Measurements from ENCODE around the gene SPOPL.

SPOPL gene

GRCh38 chr2:138501425-138502254 lies at the start of gene SPOPL:
TSS of gene SPOPL (plus strand) at chr2:138501770. CDS start at chr2:138550217, 48,447 bp downstream.
- H3K27ac ChIP-seq: peak within 1 kb of the TSS; percentile 96
- H3K9me3 ChIP-seq: no peaks in the 10 kb centered on the region
- H3K27me3 ChIP-seq: no peaks in the 10 kb centered on the region
- peak; percentile 53 for TF ChIP-seq CTCF (IDR thresholded peaks at IDR 0.05)
- H3K4me1 ChIP-seq (ENCODE audit: control insufficient read depth in 1 of 2, insufficient read depth in 1 of 2, low read depth in 1 of 2, low read length in 1 of 2): peaks cover 32 to 58% of the 10 kb centered on the region in 2 experiments
- no peaks in the 10 kb centered on the region for H3K36me3 ChIP-seq
- H3K4me3 ChIP-seq (ENCODE audit: low read depth in 1 of 2, low read length in 1 of 2): peak within 1 kb of the TSS; percentile 93 to 94

GRCh38 chr2:138452324-138452723 lies 49.2 kb upstream of the SPOPL start:
- no peaks in the 10 kb centered on the region for H3K27me3 ChIP-seq
- no peaks in the 10 kb centered on the region for H3K36me3 ChIP-seq
- no peak for TF ChIP-seq CTCF (IDR thresholded peaks at IDR 0.05)
- H3K27ac ChIP-seq: no peak overlapping the region
- H3K9me3 ChIP-seq: no peaks in the 10 kb centered on the region
- H3K4me1 ChIP-seq (ENCODE audit: control insufficient read depth in 1 of 2, insufficient read depth in 1 of 2, low read depth in 1 of 2, low read length in 1 of 2): no peaks in the 10 kb centered on the region
- H3K4me3 ChIP-seq (ENCODE audit: low read depth in 1 of 2, low read length in 1 of 2): no peak overlapping the region

GRCh38 chr2:138453815-138454214 lies 47.8 kb upstream of the SPOPL start:
- no peaks in the 10 kb centered on the region for H3K27me3 ChIP-seq
- H3K4me3 ChIP-seq (ENCODE audit: low read depth in 1 of 2, low read length in 1 of 2): no peak overlapping the region
- no peak for TF ChIP-seq CTCF (IDR thresholded peaks at IDR 0.05)
- no peaks in the 10 kb centered on the region for H3K4me1 ChIP-seq (ENCODE audit: control insufficient read depth in 1 of 2, insufficient read depth in 1 of 2, low read depth in 1 of 2, low read length in 1 of 2)
- no peak overlapping the region for H3K27ac ChIP-seq
- no peaks in the 10 kb centered on the region for H3K36me3 ChIP-seq
- no peaks in the 10 kb centered on the region for H3K9me3 ChIP-seq

GRCh38 chr2:138454761-138455160 lies 46.8 kb upstream of the SPOPL start:
- Histone ChIP-seq H3K27ac (no peak overlapping the region), H3K4me1 (ENCODE audit: control insufficient read depth in 1 of 2, insufficient read depth in 1 of 2, low read depth in 1 of 2, low read length in 1 of 2) (no peaks in the 10 kb centered on the region), H3K9me3 (no peaks in the 10 kb centered on the region), H3K36me3 (no peaks in the 10 kb centered on the region), H3K27me3 (no peaks in the 10 kb centered on the region), H3K4me3 (ENCODE audit: low read depth in 1 of 2, low read length in 1 of 2) (no peak overlapping the region)
- TF ChIP-seq CTCF (IDR thresholded peaks at IDR 0.05): no peak

- H3K4me1 ChIP-seq (ENCODE audit: control insufficient read depth in 1 of 2, insufficient read depth in 1 of 2, low read depth in 1 of 2, low read length in 1 of 2): no peaks in the 10 kb centered on the region
- no peak overlapping the region for H3K27ac ChIP-seq
- no peaks in the 10 kb centered on the region for H3K9me3 ChIP-seq
- TF ChIP-seq CTCF (IDR thresholded peaks at IDR 0.05): no peak
- no peaks in the 10 kb centered on the region for H3K36me3 ChIP-seq
- no peak overlapping the region for H3K4me3 ChIP-seq (ENCODE audit: low read depth in 1 of 2, low read length in 1 of 2)
- H3K27me3 ChIP-seq: no peaks in the 10 kb centered on the region
Measured at GRCh38 chr2:138455275-138455674, 46.3 kb upstream of the SPOPL start.
